HG03060 (cell line): ENCODE results near the gene ANAPC15.

ENCODE experiments used
- ATAC-seq: cut with Tn5 transposase; IDR thresholded peaks from one replicate; pipeline ENCODE4 v1.9.1; 2021; ENCODE audit warnings: low read depth, moderate number of reproducible peaks; ENCODE audit not compliant: unreplicated experiment

Gene ANAPC15

DNA sequence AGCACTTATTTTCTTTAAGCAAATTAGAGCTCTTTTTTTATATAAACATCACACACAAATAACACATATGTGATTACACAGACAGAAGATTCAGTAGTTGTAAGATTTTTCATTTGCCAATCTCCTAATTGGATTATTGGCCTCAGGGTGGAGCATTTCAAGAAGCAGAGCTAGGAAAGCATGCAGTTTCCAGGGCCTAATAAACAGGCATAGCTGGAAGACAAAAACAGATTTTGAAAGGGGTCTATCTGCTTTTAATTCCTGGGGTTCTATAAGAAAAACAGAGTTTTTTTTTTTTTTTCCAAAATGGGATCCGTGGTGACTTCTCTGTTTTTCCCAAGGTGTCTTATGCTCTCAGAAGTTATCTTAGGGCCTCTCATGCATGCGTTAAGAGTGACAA is 15.4 kb upstream of the ANAPC15 start:
- ATAC-seq = no peak

DNA sequence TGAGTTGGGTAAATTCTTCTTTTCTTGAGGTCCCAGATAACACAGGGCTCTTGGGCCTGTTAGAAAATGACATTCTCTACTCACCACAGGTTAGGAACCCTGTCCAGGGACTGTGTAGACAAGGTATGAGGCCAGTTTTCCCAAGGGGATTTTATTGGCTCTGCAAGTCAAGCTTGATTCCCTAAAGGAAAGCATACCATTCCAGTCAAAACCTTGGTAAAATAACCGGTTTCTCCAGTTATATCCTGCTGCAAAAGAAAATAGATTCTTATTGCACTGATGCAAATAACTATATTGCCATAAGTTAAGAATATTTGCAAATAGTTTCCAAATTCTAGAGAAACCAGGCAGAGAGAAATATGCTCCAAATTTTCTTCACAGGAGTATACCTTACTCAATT is 13.5 kb upstream of the ANAPC15 start:
- ATAC-seq = no peak

DNA sequence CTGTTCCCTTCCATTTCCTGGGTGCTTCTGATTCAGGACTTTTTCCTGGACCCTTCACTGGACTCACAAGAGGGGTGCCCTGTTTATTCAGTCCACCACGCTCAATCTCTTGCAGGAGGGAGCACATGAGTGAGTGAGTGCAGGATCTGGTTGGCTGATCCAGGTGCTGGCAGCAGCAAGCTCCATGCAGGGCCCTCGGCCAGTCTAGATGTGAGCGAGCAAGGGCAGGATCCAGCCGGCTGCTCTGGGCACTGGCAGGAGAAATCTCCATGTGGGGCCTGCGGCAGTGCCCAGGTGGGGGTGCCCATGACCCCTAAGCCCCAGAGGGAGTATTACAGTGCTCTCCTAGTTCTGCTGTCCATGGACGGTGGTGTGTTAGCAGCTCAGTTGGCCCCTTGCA is 11.6 kb upstream of the ANAPC15 start:
- ATAC-seq = no peak

DNA sequence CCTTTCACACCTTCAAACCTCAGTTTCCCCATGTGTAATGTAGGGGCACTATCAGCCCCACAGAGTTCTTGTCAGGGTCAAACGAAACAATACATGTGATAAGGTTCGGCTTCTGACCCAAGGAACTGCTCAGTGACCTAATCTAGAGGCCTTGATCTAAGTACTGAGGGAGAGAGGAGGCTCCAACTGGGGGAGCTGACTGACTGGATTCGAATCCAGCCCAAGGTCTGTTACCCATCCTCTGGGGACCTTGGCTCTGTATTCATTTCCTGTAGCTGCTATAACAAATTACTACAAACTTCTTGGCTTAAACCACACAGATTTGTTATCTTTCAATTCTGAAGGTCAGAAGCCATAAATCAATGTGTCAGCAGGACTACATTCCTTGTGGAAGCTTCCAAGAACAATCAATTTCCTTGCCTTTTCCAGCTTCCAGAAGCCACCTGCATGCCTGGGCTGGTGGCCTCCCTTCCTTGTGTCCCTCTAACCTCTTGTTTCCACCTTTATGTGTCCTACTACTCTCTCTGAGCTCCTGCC is 10.7 kb upstream of the ANAPC15 start:
- ATAC-seq = no peak

DNA sequence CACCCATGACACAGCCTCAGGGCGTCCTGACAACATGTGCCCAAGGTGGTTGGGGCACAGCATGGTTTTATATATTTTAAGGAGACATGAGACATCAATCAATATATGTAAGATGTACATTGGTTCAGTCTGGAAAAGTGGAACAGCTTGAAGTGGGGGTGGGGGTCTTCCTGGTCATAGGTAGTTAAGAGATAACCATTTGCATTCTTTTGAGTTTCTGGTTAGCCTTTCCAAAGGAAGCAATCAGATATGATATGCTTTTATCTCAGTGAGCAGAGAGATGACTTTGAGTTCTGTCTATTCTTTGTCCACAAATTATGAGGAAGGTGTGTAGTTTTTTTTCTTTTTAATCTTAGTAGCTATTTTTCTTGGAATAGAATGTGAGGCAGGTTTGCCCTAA is 10.1 kb upstream of the ANAPC15 start:
- ATAC-seq = no peak

DNA sequence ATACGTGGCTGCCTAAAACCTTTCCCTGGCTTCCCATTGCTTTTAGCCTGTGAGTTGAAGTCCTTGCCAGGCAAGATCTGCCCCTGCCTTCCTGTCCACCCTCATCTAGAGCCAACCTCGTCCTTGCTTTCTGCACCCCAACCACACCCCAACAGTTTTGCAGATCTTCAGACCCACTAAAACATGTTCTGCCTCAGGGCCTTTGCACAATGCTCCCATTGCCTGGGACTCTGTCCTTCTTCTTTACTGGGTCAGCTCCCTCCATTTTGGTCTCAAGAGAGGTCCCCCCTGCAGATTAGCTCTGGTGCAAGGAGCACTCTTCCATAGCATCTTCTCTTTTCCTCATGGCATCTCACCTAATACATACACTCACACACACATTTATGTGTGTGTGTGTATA is 8.4 kb upstream of the ANAPC15 start:
- no peak for ATAC-seq

DNA sequence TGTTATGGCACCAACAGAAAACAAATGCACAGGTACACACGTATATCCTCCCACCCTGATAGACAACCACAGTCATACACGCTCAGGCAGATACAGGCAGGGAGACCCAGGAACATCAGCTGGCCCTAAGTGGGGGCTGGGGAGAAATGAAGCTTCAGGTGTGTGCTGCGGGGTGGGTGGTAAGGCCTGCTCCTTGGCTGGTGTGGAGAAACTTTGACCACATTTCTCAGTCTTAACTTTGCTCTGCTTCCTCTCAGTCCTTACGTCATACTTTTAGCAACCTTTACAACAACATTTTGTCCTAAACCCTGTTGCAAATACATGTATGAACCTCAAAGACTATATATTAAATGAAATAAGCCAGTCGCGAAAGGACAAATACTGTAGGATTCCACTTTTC is 6.7 kb upstream of the ANAPC15 start:
- ATAC-seq = no peak

DNA sequence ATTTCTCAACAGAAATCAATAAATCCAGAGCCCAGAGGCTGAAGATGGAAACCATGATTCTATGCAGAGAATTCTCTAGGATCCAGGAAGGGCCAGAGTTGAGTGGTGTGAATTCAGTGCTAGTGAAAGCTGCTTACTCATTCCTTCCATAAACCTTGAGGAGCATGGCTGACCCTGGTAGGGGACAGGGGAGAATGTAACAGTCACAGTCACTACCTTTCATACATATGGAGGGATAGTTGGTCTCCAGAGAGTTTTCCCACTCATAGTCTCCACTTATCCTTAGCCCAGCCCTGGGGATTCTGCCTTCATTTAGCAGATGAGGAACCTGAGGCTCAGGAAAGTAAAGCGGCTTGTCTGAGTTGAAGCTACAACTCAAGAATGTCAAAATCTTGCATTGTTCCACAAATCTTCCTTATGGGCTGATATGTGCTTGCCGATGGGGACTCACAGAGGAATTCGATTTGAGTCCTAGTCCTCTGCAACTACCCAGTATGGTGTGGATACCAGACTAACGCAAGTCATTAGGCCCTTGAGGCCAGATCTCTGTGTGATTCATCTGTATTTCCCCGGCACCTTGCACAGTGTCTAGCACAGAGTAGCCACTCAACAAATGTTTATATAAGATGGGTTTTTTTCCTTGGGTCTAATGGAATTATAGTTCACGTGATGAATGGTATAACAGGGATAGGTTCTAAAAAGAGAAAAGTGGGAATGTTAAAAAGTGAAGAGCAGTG is 3.7 kb upstream of the ANAPC15 start:
- ATAC-seq = no peak

DNA sequence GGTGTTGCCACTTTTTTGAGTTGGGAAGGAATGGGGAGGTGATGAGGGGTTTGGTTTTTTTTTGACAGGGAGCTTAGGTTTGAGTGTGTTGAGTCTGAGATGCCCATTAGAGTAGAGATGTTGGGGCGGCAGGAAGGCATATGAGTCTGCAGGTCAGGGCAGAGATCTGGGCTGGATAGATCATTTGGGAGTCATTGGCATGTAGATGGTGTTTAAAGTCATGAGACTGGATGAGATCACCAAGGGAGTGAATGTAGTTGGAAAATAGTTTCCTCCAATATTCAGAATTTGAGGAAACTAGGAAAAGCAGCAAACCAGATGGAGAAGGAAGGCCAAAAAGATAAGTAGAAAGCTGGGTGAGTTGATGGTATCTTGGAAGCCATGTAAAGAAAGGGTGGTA is 2.1 kb upstream of the ANAPC15 start:
- ATAC-seq = no peak

DNA sequence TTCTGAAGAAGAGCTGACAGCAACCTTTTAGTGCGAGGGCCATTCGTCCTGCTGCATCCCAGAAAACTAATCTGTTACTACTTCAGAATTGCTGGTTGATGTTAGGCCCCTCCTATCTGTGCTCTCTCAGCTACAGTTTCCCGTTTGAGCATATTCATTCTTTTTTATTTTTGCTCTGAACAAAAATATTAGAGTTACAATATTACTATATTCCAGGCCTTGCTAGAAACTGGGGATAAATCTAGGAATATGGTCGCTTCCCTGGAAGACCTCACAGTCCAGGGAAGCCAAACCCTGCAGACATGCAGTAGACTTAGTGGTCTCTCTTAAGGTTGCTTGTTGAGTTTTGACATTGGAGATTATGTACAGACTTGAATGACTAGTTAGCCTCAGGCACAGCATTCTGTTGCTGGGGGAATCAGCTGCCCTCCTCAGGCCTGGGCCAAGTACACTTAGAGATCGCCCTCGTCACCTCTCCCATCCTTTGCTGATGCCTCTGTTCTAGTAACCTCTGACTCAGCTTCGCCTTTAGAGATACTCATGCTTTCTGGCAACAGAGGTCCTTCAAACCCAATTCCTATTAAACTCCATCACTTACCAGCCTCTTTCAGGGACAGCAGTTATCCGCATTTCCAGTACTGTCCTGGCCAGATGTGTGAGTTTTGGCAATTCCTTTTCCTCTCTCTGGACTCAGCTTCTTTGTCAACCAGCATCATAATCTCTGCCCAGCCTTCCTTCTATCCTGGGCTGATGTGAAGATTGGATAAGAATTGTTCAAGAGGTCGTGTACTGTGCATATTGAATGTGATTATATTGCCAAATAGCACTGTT is 698 bp upstream of the ANAPC15 start:
- no peak for ATAC-seq

DNA sequence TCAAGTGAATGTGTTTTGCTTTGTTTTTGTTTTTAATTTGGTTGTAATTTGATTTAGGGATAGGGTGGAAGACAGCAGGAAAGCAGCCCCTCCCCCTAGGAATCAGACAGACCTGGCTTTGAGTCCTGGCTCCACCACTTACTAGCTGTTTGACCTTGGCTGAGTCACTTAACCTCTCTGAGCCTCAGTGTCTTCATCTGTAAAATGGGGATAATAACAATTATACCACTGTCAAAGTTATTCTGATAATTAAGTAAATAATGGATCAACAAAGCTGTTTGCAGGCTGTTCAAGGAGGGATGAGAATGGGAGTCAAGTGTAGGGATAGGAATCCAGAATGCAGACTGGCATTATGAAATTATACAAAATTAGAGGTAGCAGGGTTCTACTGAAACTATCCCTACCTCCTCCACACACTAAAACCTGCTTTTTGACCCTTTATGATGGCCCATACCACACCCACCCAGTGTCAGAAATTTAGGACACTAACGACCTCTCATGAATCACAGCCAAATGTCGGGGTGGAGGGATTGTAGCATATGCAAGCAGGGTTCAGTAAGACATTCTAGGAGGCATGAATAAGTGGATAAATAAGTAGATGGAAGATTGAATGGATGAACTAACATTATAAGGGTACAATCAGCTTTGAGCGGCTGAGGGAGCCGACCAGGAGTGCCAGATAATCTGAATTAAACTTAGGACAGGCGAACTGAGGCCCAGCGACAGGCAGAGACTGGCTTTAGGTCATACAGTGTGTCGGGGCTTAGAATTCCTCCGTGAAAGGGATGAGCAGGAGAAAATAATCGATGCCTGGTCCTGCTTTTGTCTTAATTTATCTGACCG is 974 bp downstream of the ANAPC15 start:
- ATAC-seq = no peak

DNA sequence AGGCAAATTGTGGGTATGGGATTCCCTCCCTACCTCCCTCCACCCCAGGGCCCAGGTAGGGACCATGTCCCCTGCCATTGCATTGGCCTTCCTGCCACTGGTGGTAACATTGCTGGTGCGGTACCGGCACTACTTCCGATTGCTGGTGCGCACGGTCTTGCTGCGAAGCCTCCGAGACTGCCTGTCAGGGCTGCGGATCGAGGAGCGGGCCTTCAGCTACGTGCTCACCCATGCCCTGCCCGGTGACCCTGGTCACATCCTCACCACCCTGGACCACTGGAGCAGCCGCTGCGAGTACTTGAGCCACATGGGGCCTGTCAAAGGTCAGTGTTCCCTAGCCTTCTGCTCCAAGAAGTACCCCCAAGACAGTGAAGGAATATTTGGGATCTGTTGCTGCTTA is 6.6 kb downstream of the ANAPC15 start, which contains the start of gene TOMT:
Gene TOMT (plus strand): TSS at position 37 of the 400 bp plus-strand sequence. CDS start 28 bp downstream, at position 65.
- ATAC-seq = no peak

DNA sequence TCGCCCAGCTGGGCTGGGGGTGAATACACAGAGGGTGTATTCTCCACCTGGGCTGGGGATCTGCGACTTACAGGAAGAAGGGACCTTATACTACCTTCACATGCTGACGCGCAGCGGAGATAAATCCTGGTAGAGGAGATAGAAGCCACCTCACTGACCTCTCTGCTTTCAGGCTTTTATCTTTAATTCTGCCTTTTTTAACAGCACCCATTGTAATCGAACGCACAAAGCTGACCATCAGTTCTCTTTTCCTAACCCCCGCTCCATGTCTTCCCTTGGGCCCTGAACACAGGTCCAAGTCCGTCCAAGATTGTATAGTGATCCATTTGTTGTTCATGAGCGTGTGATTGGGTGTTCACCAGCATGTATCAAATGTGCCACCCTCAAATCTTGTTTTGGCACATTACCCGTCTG is 8.7 kb downstream of the ANAPC15 start:
- ATAC-seq = no peak

DNA sequence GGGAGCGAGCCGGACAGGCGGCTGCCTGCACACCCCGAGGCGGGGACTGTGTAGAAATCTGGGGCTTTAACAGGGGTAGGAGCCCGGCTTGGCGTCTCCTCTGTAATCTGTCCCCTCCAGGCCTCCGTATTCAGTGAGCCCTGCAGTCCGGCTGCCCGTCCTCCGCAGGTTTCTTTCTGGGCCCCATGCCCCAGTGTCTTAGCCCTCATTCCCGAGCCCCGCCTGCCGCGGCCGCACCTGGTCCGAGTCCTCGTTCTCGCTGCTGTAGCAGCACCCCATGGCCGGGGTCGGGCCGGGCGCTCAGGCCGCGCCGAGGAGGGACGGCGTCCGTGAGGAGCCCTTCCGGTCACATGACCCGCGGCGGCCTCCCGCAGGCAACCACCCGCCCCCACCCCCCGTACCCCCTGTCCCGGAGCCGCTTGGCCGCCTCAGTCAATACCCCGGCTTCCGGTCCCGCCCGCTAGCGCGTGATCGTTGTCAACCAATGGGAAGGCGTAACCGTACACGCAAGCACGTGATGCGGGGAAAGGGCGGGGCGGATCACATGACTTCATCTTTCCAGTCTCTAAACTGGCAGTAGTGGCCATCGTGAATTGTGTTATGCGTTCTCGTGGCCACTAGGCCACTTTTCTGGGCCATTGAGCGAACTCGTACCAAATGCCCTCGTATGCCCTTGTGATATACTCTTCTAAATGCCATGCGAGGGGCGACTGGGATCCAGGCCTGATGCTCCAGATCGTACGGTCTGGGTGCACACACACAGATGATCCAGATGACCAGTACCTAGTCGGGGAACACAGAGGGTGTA is 9.3 kb downstream of the ANAPC15 start, which contains the start of gene LAMTOR1:
Gene LAMTOR1 (minus strand): TSS at position 352 of the 808 bp plus-strand sequence. CDS start 73 bp downstream, at position 279.
- peak; percentile 61 for ATAC-seq

DNA sequence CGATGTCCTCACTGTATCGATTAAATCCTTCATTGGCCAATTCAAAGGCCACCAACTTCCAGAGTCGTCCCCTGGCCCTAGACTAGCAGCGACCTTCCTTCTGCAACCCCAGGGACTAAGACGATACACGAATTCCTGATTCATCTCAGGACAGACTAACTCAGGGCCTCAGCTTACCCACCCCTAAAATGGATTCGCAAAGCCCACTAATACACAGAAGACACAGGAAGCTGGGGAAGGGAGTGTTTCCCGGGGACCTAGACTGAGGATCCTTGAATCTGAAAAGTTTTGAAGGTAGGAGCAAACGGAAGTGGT is 9.9 kb downstream of the ANAPC15 start:
- ATAC-seq = no peak

DNA sequence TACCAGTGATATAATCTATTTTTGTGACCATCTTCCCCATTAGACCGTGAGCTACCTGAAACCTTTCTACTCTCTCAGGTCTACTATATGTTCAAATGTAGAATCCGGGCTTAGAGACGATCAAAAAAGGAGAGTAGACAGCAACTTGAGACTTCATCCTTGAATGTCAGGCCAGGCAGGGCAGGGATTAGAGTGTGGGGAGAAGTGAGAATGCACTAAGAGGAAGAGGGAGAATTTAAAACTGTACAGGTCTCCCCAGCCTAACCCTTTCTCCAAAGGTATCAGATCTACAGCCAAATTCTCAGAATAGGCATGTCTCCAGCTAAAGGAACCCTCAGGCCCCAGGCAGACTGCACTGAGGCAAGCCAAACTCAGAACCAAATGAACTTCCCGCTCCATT is 10.3 kb downstream of the ANAPC15 start:
- no peak for ATAC-seq

DNA sequence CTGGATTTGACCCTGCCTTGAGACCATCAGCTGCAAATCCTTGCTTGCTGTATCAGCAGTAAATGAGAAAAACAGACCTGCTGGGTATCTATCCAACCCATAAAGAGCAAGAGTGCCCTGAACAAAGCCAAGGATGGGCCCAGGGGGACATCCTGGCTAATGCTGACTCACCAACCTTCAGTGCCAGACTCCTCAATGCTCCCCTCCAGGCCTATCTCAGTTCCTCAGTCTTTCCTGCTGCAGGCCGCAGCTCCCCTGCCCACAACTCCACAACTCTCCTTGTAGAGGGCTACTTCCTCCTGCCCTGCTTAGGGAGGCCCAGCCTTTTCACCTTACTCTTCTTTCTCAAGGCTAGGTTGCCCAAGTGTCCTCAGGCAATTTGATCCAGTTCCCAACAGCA is 12.0 kb downstream of the ANAPC15 start:
- ATAC-seq = no peak

DNA sequence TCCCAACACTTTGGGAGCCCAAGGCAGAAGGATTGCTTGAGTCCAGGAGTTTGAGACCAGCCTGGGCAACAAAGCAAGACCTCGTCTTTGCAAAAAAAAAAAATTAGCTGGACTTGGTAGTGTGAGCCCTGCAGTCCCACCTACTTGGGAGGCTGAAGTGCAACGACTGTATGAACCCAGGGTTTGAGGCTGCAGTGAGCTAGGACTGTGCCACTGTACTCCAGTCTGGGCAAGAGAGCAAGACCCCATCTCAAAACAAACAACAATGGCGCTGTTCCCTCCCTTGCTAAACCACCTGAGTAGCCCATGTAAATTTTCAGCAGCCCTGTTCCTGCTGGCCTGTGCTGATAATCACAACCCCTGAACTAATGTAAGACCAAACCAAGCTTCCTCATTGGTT is 12.5 kb downstream of the ANAPC15 start:
- no peak for ATAC-seq

DNA sequence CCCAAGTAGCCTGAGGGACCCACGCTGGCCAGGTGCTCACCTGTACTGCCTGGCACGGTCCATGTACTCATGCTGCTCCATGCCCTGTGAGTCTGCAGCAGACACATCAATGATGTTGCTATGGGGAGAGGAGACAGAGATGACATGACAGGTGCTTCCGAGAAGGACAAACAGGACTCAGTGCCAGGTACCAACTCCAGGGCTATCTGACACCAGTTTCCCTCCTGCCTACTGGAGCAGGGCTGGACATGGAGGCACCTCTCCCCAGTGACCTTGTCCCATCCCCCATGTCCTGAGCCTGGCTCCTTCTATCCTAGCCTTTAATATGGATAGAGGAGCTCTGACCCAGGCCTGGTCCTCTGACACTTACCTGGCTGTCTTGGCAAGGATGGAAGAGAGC is 13.8 kb downstream of the ANAPC15 start:
- no peak for ATAC-seq

DNA sequence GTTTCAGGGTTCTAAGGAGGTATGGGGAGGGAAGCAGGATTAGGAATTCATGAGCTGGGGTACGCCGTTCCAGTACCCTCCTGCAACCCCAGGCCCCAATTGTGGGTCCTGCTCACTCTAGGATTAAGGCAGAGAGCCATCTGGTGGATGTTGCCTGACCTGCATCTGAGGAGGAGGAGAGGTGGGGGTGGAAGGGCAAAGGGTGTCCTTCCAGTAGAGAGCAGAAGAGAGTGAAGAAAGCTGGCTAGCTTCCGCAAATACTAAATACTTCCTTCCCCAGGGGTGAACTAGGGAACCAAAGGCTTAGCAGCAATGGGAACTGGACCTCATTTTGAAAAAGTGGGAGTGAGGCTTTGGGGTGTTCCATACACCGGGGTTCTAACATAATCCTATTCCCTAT is 21.2 kb downstream of the ANAPC15 start:
- ATAC-seq = no peak
